ENCODE data around the gene LGALS7B. TPM values are rescaled to one million over a fixed set of nuclear protein-coding genes. Genes with fewer than 3 reads are reported as not detected.
"Not testable (repeated sequence)": the region's sequence is repeated elsewhere in the genome, so short reads cannot be mapped to it uniquely, and the experiment has no call there.

LGALS7B gene
- total RNA-seq, 1 donor from 2014 or later = 4.4 TPM

GRCh38 chr19:38815059-38816001, 26.3 kb downstream of the LGALS7B start:
- no peak for TF ChIP-seq CTCF (conservative IDR thresholded peaks at IDR 0.05; ENCODE audit: low read depth, low read length)
- no peak overlapping the region for H3K4me3 ChIP-seq (ENCODE audit: low read depth, low read length)
- no peak for DNase-seq (ENCODE audit: low read depth)

- TF ChIP-seq CTCF (conservative IDR thresholded peaks at IDR 0.05; ENCODE audit: low read depth, low read length) = no peak
- no peak for DNase-seq (ENCODE audit: low read depth)
- H3K4me3 ChIP-seq (ENCODE audit: low read depth, low read length) = no peak overlapping the region
Measured at GRCh38 chr19:38816131-38816750, 27.2 kb downstream of the LGALS7B start.

- no peak overlapping the region for H3K4me3 ChIP-seq (ENCODE audit: low read depth, low read length)
- DNase-seq (ENCODE audit: low read depth) = no peak
- TF ChIP-seq CTCF (conservative IDR thresholded peaks at IDR 0.05; ENCODE audit: low read depth, low read length) = no peak
Measured at GRCh38 chr19:38817081-38817480, 28.1 kb downstream of the LGALS7B start.

GRCh38 chr19:38819231-38819920, 30.4 kb downstream of the LGALS7B start:
- DNase-seq (ENCODE audit: low read depth) = no peak
- TF ChIP-seq CTCF (conservative IDR thresholded peaks at IDR 0.05; ENCODE audit: low read depth, low read length) = no peak
- no peak overlapping the region for H3K4me3 ChIP-seq (ENCODE audit: low read depth, low read length)

- not testable (repeated sequence) for DNase-seq (ENCODE audit: low read depth); H3K4me3 ChIP-seq (ENCODE audit: low read depth, low read length)
Measured at GRCh38 chr19:38821230-38821825, 32.3 kb downstream of the LGALS7B start.

- DNase-seq (ENCODE audit: low read depth); H3K4me3 ChIP-seq (ENCODE audit: low read depth, low read length): not testable (repeated sequence)
Measured at GRCh38 chr19:38825936-38826335, 36.9 kb downstream of the LGALS7B start.

- H3K4me3 ChIP-seq (ENCODE audit: low read depth, low read length) = no peak overlapping the region
- no peak for TF ChIP-seq CTCF (conservative IDR thresholded peaks at IDR 0.05; ENCODE audit: low read depth, low read length)
- no peak for DNase-seq (ENCODE audit: low read depth)
Measured at GRCh38 chr19:38826856-38827551, 38.0 kb downstream of the LGALS7B start.

- H3K4me3 ChIP-seq (ENCODE audit: low read depth, low read length); DNase-seq (ENCODE audit: low read depth): not testable (repeated sequence)
Measured at GRCh38 chr19:38829203-38829602, 40.2 kb downstream of the LGALS7B start.

Measured in epithelial cell of proximal tubule (primary cell).